Measurements from ENCODE around the gene FGD5. TPM values are rescaled to one million over a fixed set of nuclear protein-coding genes. Genes with fewer than 3 reads are reported as not detected.

Gene FGD5
- total and polyA plus RNA-seq, 2 donors (not counting 1 experiment from before 2014, with no cell fraction given) = 0.03 to 0.50 TPM

DNA sequence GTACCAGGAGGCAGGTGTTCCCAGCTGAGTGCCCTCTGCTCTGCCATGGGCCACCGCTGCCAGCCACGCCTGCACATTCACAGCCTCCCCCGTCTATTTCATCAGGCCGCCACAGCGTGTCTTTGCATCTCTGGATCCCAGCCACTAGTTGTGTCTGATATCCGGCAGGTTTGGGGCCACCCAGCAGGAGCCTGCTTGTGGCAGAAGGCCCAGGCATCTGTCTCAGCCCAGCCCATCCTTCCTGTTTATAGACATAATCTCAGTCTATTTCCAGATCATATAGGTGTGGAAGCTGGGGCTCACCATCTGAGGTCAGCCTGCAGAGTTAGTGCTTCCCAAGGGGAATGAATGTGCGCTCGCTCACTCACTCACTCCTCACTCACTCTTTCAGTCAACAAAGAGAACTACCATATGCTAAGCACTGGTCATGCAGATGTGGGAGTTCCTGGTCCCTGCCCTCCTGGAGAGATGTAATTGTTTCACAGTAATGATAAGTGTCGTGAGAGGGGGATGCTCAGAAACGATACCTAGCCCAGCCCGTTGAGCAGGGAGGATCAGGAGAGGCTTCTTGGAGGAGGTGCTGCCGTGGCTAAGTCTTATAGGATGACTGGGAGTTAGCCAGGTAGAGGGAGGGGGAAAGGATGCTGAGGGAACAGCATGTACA lies 60.6 kb downstream of the FGD5 start:
- H3K4me2 ChIP-seq (ENCODE audit: extremely low read depth, insufficient read depth, low read length) = no peak overlapping the region
- TF ChIP-seq EZH2 (IDR thresholded peaks at IDR 0.05; ENCODE audit: low read length, missing control alignments) = no peak
- TF ChIP-seq, protein P1, sequence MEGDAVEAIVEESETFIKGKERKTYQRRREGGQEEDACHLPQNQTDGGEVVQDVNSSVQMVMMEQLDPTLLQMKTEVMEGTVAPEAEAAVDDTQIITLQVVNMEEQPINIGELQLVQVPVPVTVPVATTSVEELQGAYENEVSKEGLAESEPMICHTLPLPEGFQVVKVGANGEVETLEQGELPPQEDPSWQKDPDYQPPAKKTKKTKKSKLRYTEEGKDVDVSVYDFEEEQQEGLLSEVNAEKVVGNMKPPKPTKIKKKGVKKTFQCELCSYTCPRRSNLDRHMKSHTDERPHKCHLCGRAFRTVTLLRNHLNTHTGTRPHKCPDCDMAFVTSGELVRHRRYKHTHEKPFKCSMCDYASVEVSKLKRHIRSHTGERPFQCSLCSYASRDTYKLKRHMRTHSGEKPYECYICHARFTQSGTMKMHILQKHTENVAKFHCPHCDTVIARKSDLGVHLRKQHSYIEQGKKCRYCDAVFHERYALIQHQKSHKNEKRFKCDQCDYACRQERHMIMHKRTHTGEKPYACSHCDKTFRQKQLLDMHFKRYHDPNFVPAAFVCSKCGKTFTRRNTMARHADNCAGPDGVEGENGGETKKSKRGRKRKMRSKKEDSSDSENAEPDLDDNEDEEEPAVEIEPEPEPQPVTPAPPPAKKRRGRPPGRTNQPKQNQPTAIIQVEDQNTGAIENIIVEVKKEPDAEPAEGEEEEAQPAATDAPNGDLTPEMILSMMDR (conservative IDR thresholded peaks at IDR 0.05 in 1 of 2, IDR thresholded peaks at IDR 0.05 in 1 of 2; ENCODE audit: low read depth in 1 of 2, low read length in 2 of 2) = no peak
- no peak overlapping the region for H2AFZ ChIP-seq (ENCODE audit: low read length)
- peak in 1 of 2 donors; percentile 6 for DNase-seq (ENCODE audit: low read depth in 2 of 2)
- H3K27ac ChIP-seq (ENCODE audit: insufficient read depth, low read length) = no peak overlapping the region
- H3K4me3 ChIP-seq (replicated peaks in 1 of 4; ENCODE audit: control extremely low read depth in 1 of 4, insufficient read depth in 1 of 4, low read depth in 3 of 4, low read length in 4 of 4) = no peak overlapping the region
- H3K27me3 ChIP-seq (ENCODE audit: control insufficient read depth, insufficient read depth, low read length) = no peaks in the 10 kb centered on the region
- H4K20me1 ChIP-seq (ENCODE audit: control insufficient read depth, extremely low read depth, insufficient read depth, low read length) = no peaks in the 10 kb centered on the region
- no peaks in the 10 kb centered on the region for H3K79me2 ChIP-seq (ENCODE audit: control insufficient read depth, insufficient read depth, low read length)
- H3K9ac ChIP-seq (ENCODE audit: insufficient read depth, low read length) = no peak overlapping the region
- H3K4me1 ChIP-seq (ENCODE audit: control insufficient read depth, extremely low read depth, insufficient read depth, low read length) = no peaks in the 10 kb centered on the region
- H3K36me3 ChIP-seq (ENCODE audit: control insufficient read depth, insufficient read depth, low read length) = no peaks in the 10 kb centered on the region
- no peaks in the 10 kb centered on the region for H3K9me3 ChIP-seq (ENCODE audit: control insufficient read depth, insufficient read depth, low read depth, low read length)

DNA sequence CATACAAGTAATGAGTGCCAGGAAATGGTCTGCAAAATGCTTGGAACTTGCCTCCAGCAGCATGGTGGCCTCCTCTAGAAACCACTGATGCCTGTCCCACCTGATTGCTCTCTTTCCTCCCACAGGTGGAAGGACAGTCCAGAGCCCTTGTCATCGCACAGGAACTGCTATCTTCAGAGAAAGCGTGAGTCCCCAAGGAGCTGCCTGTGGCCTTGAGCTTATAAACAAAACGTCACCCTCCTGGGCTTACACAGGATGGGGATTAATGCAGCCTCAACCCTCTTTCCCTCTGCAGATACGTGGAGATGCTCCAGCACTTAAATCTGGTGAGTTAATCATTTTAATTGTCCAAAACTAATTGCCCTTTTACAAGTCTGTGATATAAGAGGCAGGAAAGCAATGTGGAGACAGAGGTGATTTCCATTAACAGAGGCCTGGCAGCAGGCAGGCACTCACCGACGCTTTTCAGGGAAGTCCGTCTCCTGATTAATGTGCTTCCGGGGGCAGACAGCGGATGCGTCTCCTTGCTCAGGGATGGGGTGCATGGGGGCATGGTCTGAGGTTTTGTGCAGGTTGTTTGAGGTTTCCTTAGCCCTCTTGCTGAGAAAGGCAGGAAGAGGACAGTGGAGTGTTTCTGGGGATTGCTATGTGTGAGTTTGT lies 61.8 kb downstream of the FGD5 start:
- Histone ChIP-seq H3K4me2 (ENCODE audit: extremely low read depth, insufficient read depth, low read length) (no peak overlapping the region), H2AFZ (ENCODE audit: low read length) (no peak overlapping the region), H3K9ac (ENCODE audit: insufficient read depth, low read length) (no peak overlapping the region), H3K4me1 (ENCODE audit: control insufficient read depth, extremely low read depth, insufficient read depth, low read length) (no peaks in the 10 kb centered on the region), H3K79me2 (ENCODE audit: control insufficient read depth, insufficient read depth, low read length) (no peaks in the 10 kb centered on the region), H3K9me3 (ENCODE audit: control insufficient read depth, insufficient read depth, low read depth, low read length) (no peaks in the 10 kb centered on the region), H3K27ac (ENCODE audit: insufficient read depth, low read length) (no peak overlapping the region), H3K36me3 (ENCODE audit: control insufficient read depth, insufficient read depth, low read length) (no peaks in the 10 kb centered on the region), H4K20me1 (ENCODE audit: control insufficient read depth, extremely low read depth, insufficient read depth, low read length) (no peaks in the 10 kb centered on the region), H3K27me3 (ENCODE audit: control insufficient read depth, insufficient read depth, low read length) (no peaks in the 10 kb centered on the region), H3K4me3 (replicated peaks in 1 of 4; ENCODE audit: control extremely low read depth in 1 of 4, insufficient read depth in 1 of 4, low read depth in 3 of 4, low read length in 4 of 4) (no peak overlapping the region)
- DNase-seq (ENCODE audit: low read depth in 2 of 2) = no peak
- TF ChIP-seq EZH2 (IDR thresholded peaks at IDR 0.05; ENCODE audit: low read length, missing control alignments) = no peak
- TF ChIP-seq, protein P1 (conservative IDR thresholded peaks at IDR 0.05 in 1 of 2, IDR thresholded peaks at IDR 0.05 in 1 of 2; ENCODE audit: low read depth in 1 of 2, low read length in 2 of 2) = no peak

DNA sequence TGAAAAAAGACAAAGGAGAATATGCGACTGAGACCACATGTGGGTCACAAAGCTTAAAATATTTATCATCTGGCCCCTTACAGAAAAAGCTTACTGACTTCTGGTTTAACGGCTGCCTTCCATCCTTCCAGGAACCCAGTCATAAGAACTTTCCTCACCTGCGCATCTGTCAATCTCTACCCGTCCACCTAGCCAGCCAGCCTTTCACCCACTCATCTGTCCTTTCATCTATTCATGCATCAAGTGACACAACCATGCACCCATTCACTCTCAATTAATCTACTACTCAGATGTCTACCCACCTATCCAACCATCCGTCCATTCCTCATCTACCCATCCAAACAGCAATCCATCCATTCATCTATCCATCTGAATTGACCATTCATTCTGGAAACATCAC lies 64.5 kb downstream of the FGD5 start:
- H3K4me1 ChIP-seq (ENCODE audit: control insufficient read depth, extremely low read depth, insufficient read depth, low read length) = no peaks in the 10 kb centered on the region
- no peaks in the 10 kb centered on the region for H3K79me2 ChIP-seq (ENCODE audit: control insufficient read depth, insufficient read depth, low read length)
- H2AFZ ChIP-seq (ENCODE audit: low read length) = no peak overlapping the region
- H3K27me3 ChIP-seq (ENCODE audit: control insufficient read depth, insufficient read depth, low read length) = no peaks in the 10 kb centered on the region
- H4K20me1 ChIP-seq (ENCODE audit: control insufficient read depth, extremely low read depth, insufficient read depth, low read length) = no peaks in the 10 kb centered on the region
- no peak overlapping the region for H3K4me3 ChIP-seq (replicated peaks in 1 of 4; ENCODE audit: control extremely low read depth in 1 of 4, insufficient read depth in 1 of 4, low read depth in 3 of 4, low read length in 4 of 4)
- no peak overlapping the region for H3K27ac ChIP-seq (ENCODE audit: insufficient read depth, low read length)
- TF ChIP-seq, protein P1 (conservative IDR thresholded peaks at IDR 0.05 in 1 of 2, IDR thresholded peaks at IDR 0.05 in 1 of 2; ENCODE audit: low read depth in 1 of 2, low read length in 2 of 2) = no peak
- TF ChIP-seq EZH2 (IDR thresholded peaks at IDR 0.05; ENCODE audit: low read length, missing control alignments) = no peak
- no peak for DNase-seq (ENCODE audit: low read depth in 2 of 2)
- no peaks in the 10 kb centered on the region for H3K9me3 ChIP-seq (ENCODE audit: control insufficient read depth, insufficient read depth, low read depth, low read length)
- no peaks in the 10 kb centered on the region for H3K36me3 ChIP-seq (ENCODE audit: control insufficient read depth, insufficient read depth, low read length)
- no peak overlapping the region for H3K9ac ChIP-seq (ENCODE audit: insufficient read depth, low read length)
- H3K4me2 ChIP-seq (ENCODE audit: extremely low read depth, insufficient read depth, low read length) = no peak overlapping the region
